Ishikawa (cell line): Measurements from ENCODE around the gene KCNJ6.

Experiments
- CEBPB ChIP-seq: IDR thresholded peaks from 2 replicates; pipeline ENCODE4 v1.6.1; 2012
- CREB1 ChIP-seq: IDR thresholded peaks from 2 replicates; pipeline ENCODE4 v1.6.1; 2012; ENCODE audit warnings: low read depth
- EGR1 ChIP-seq: IDR thresholded peaks from 2 replicates; pipeline ENCODE4 v1.6.1; 2012
- EP300 ChIP-seq: IDR thresholded peaks from 2 replicates; pipeline ENCODE4 v1.6.1; 2012; ENCODE audit warnings: borderline replicate concordance
- FOXM1 ChIP-seq: IDR thresholded peaks from 2 replicates; pipeline ENCODE4 v1.6.1; 2012; ENCODE audit warnings: low read depth, borderline replicate concordance
- MAX ChIP-seq: IDR thresholded peaks from 2 replicates; pipeline ENCODE4 v1.6.1; 2012
- NFIC ChIP-seq: IDR thresholded peaks from 2 replicates; pipeline ENCODE4 v1.6.1; 2012
- RAD21 ChIP-seq: IDR thresholded peaks from 2 replicates; pipeline ENCODE4 v1.6.1; 2012; ENCODE audit warnings: low read depth
- REST ChIP-seq: IDR thresholded peaks from 2 replicates; pipeline ENCODE4 v1.6.1; 2012; ENCODE audit warnings: low read depth, mild to moderate bottlenecking
- TAF1 ChIP-seq: IDR thresholded peaks from 2 replicates; pipeline ENCODE4 v1.6.1; 2012; ENCODE audit warnings: low read depth, mild to moderate bottlenecking
- TCF12 ChIP-seq: IDR thresholded peaks from 2 replicates; pipeline ENCODE4 v1.6.1; 2012; ENCODE audit warnings: low read depth
- TEAD4 ChIP-seq: IDR thresholded peaks from 2 replicates; pipeline ENCODE4 v1.6.1; 2012
- USF1 ChIP-seq: IDR thresholded peaks from 2 replicates; pipeline ENCODE4 v1.6.1; 2012
- YY1 ChIP-seq: IDR thresholded peaks from 2 replicates; pipeline ENCODE4 v1.6.1; 2012; ENCODE audit warnings: low read depth
- ZBTB7A ChIP-seq: IDR thresholded peaks from 2 replicates; pipeline ENCODE4 v1.6.1; 2012; ENCODE audit warnings: low read depth

Gene KCNJ6

DNA sequence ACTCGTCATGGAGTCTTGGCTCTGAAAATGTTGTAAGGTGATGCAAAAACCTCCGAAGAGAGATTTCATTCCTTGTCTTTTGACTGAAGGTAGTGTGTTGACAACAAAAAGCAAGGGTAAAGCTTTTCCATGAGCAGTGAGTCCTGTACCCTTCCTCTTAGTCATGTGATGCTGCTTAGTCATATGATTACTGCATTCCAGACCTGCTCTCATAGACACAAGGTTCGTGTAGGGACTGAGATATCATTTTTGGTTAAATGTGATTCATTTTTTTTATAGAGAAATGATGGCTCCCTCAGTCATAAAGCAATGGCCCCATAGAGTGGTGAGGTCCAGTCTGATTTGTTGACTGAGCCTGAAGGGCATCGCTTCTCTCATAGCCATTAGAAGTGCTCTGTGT lies 9.2 kb downstream of the KCNJ6 start:
- no peak for TF ChIP-seq MAX
- no peak for TF ChIP-seq FOXM1
- no peak for TF ChIP-seq TEAD4
- no peak for TF ChIP-seq ZBTB7A
- TF ChIP-seq CREB1: no peak
- TF ChIP-seq TCF12: no peak
- no peak for TF ChIP-seq USF1
- no peak for TF ChIP-seq RAD21
- no peak for TF ChIP-seq YY1
- TF ChIP-seq TAF1: no peak
- TF ChIP-seq EGR1: no peak
- TF ChIP-seq EP300: no peak
- TF ChIP-seq NFIC: no peak
- TF ChIP-seq CEBPB: no peak
- no peak for TF ChIP-seq REST

GRCh38 chr21:37905291-37905690 lies 11.0 kb downstream of the KCNJ6 start:
- no peak for TF ChIP-seq REST
- no peak for TF ChIP-seq TAF1
- no peak for TF ChIP-seq YY1
- no peak for TF ChIP-seq TCF12
- no peak for TF ChIP-seq CEBPB
- no peak for TF ChIP-seq MAX
- no peak for TF ChIP-seq FOXM1
- TF ChIP-seq USF1: no peak
- no peak for TF ChIP-seq CREB1
- TF ChIP-seq ZBTB7A: no peak

DNA sequence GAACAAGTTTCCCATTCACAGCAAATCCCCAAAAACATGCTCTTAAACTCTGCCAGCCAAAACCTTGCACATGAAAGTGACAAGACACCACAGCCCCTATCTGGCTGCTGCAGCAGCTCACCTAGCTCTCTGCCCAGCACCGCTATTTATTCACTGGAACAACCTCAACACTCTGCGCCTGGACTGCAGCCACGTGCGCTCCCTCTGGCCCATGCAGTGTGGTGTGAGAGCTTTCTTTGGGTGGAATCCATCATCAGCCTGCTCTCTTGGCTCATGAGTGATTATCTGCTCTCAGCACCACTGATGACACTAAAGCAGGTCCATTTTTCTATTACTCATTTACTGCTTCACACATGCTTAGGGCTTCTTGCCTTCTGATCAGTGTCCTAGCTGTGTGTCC lies 11.4 kb downstream of the KCNJ6 start:
- TF ChIP-seq FOXM1 (no peak), REST (no peak), RAD21 (no peak), CEBPB (no peak), MAX (no peak), EP300 (no peak), YY1 (no peak), TEAD4 (no peak), TCF12 (no peak), NFIC (no peak), CREB1 (no peak), TAF1 (no peak)

- TF ChIP-seq TEAD4 (no peak), NFIC (no peak), RAD21 (no peak)
Measured at GRCh38 chr21:37903396-37903795, 12.9 kb downstream of the KCNJ6 start.

DNA sequence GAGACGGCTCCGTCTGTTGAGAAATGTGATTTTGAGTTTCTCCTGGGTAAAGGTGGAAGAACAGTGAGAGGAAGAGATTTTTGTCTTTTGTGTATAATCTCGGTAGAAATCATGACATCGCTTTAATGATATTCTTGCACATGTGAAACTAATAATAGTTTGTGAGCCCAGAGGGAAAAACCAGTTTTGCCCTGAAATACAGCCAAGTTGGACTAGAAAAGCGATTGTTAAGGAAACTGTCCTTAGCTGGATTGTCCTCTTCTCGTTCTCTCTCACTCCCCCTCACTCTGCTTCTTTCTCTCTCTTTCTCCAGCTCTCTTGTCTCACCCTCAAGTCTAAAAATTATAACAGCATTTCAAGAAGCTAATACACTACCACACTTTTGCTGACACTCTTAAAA lies 17.1 kb downstream of the KCNJ6 start:
- TF ChIP-seq EP300 (no peak), USF1 (no peak), FOXM1 (no peak), TAF1 (no peak), RAD21 (no peak), ZBTB7A (no peak), MAX (no peak), TEAD4 (no peak)
